GM06990 (cell line): ENCODE results near the gene ATP10A.

Experiments
- DNase-seq: peaks from one replicate; pipeline ENCODE4 v3.0.0-alpha.2; 2011; ENCODE audit not compliant: insufficient read length; ENCODE audit errors: extremely low read depth
- H3K27me3 ChIP-seq: replicated peaks from 2 replicates; pipeline ENCODE4 v1.6.0; 2011; ENCODE audit warnings: low read length; ENCODE audit not compliant: control insufficient read depth, insufficient read depth
- H3K36me3 ChIP-seq: 2 replicates; pipeline ENCODE4 v1.5.1; 2011; ENCODE audit warnings: low read length; ENCODE audit not compliant: control insufficient read depth, insufficient read depth
- H3K4me3 ChIP-seq: replicated peaks from 2 replicates; pipeline ENCODE4 v1.5.1; 2011; ENCODE audit warnings: low read depth, mild to moderate bottlenecking, control low read depth, low read length
- CTCF ChIP-seq: IDR thresholded peaks from 2 replicates; pipeline ENCODE4 v1.5.1; 2011; ENCODE audit warnings: low read length, control low read depth, mild to moderate bottlenecking, inconsistent platforms; ENCODE audit not compliant: insufficient read depth, poor library complexity, severe bottlenecking

The ATP10A gene

GRCh38 chr15:25693321-25694238 is 169.5 kb downstream of the ATP10A start:
- H3K36me3 ChIP-seq, result no peaks in the 10 kb centered on the region
- peak; percentile 72 for TF ChIP-seq CTCF
- no peak for DNase-seq
- H3K4me3 ChIP-seq, result no peak overlapping the region
- no peaks in the 10 kb centered on the region for H3K27me3 ChIP-seq

- TF ChIP-seq CTCF, result no peak
These were observed 171.3 kb downstream of the ATP10A start for GRCh38 chr15:25691544-25692430.

GRCh38 chr15:25690673-25691543 is 172.2 kb downstream of the ATP10A start:
- TF ChIP-seq CTCF, result no peak

More at GRCh38 chr15:25691544-25692430, 171.3 kb downstream of the ATP10A start:
- no peak for DNase-seq
- Histone ChIP-seq H3K36me3 (no peaks in the 10 kb centered on the region), H3K27me3 (no peaks in the 10 kb centered on the region), H3K4me3 (no peak overlapping the region)

GRCh38 chr15:25689592-25689991 is 173.5 kb downstream of the ATP10A start:
- no peak for DNase-seq

More at GRCh38 chr15:25690673-25691543, 172.2 kb downstream of the ATP10A start:
- Histone ChIP-seq H3K36me3 (no peaks in the 10 kb centered on the region), H3K27me3 (no peaks in the 10 kb centered on the region), H3K4me3 (no peak overlapping the region)
- no peak for DNase-seq

More at GRCh38 chr15:25689592-25689991, 173.5 kb downstream of the ATP10A start:
- TF ChIP-seq CTCF, result no peak
- Histone ChIP-seq H3K4me3 (no peak overlapping the region), H3K27me3 (no peaks in the 10 kb centered on the region), H3K36me3 (no peaks in the 10 kb centered on the region)
